Measurements from ENCODE around the gene CCDC51.

The CCDC51 gene

DNA sequence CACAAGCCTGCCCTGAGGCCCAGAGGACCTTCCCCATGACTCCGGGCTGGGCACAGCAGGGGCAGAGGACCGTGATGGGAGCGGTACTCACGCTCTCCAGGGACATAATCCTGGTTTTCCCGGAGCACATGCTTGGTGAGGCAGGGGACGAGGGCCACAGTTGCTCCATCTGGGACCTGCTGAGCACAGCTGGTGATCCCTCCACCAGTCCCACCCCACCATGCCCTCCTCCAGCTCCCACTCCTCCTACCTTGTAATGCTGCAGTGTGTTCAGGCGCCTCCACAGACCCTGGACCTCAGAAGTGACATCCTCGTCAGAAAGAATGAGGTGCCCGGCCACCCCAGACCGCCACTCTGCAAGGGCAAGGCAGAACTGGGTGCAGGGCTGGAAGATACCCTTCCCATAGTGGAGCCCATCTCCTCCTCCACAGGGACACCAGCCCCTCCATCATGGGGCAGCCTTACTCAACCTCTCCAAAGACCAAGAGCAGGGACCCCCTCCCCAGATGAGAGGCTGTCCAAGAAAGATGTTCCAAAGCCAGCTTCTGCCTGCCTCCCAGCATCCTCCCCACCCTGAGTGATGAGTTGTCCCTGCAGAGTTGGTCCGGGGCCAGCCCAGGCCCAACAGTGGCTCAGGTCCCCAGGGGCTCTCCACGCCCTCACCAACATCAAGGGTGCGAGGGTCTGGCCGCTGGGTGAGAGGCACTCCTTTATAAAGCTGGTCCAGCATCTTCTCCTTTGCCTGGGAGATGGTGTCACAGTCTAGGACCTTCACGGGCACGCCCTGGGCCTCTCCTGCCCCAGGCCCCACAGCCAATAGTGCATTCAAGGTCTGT is 29.5 kb downstream of the CCDC51 start:
- H3K36me3 ChIP-seq (ENCODE audit: control insufficient read depth in 5 of 5, insufficient read depth in 5 of 5, low read length in 5 of 5): peaks cover 0 to 97% (median 84%) of the 10 kb centered on the region in 5 donors
- H3K4me1 ChIP-seq (ENCODE audit: control insufficient read depth in 5 of 5, insufficient read depth in 5 of 5, low read length in 5 of 5): peaks cover 0 to 2% (median under 1%) of the 10 kb centered on the region in 5 donors
- no peaks in the 10 kb centered on the region for H3K9me3 ChIP-seq (ENCODE audit: control insufficient read depth in 5 of 5, low read length in 5 of 5)
- no peak overlapping the region for H3K9ac ChIP-seq (ENCODE audit: low read length in 5 of 5)
- no peak overlapping the region for H3K4me3 ChIP-seq (ENCODE audit: low read depth in 1 of 5, low read length in 5 of 5)
- no peak overlapping the region for H3K27ac ChIP-seq (ENCODE audit: low read depth, low read length)
- no peaks in the 10 kb centered on the region for H3K27me3 ChIP-seq (ENCODE audit: control insufficient read depth in 5 of 5, insufficient read depth in 4 of 5, low read length in 5 of 5)

DNA sequence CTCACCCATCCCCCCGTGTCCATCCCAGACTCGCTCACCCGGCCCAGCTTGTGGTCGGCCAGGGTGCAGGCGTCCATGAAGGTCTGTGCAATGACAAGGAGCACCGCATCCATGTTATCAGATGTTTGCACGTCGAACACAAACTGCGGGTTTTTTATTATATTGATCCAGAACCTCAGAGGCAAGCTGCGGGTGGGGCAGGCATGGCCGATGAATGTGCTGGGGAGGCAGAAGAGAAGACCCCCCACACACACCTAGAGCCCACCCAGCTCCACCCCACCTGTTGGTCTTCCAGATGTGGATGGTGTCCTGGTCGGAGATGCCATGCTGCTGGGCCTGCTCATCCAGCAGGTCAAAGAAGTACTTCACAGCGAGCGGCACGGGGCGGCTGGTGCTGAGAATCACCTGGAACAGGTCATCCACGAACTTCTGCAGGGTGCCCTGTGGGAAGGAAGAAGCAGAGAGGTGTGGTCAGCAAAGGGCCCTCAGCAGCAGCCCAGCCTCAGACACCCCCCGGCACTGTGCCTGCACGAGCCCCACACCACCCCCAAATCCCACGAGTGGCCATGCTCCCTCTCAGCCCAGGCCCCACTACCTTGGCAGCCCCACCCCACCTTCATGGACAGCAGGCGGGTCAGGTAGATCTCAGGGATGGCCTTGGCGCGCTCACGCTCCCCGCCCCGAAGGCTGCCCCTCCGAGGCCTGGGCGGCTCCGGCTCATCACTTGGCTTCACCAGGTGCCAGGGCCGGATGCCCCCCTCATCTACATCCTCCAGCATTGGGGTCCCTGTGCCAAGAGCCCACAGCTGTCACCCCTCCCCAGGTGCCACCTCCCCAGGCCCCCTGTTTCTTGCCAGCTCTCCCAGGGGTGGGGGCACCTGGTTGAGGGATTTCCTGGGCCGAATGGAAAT is 30.4 kb downstream of the CCDC51 start:
- no peak overlapping the region for H3K4me3 ChIP-seq (ENCODE audit: low read depth in 1 of 5, low read length in 5 of 5)
- no peaks in the 10 kb centered on the region for H3K9me3 ChIP-seq (ENCODE audit: control insufficient read depth in 5 of 5, low read length in 5 of 5)
- no peaks in the 10 kb centered on the region for H3K27me3 ChIP-seq (ENCODE audit: control insufficient read depth in 5 of 5, insufficient read depth in 4 of 5, low read length in 5 of 5)
- no peak overlapping the region for H3K9ac ChIP-seq (ENCODE audit: low read length in 5 of 5)
- peaks cover 0 to 94% (median 79%) of the 10 kb centered on the region in 5 donors for H3K36me3 ChIP-seq (ENCODE audit: control insufficient read depth in 5 of 5, insufficient read depth in 5 of 5, low read length in 5 of 5)
- H3K4me1 ChIP-seq (ENCODE audit: control insufficient read depth in 5 of 5, insufficient read depth in 5 of 5, low read length in 5 of 5): peaks cover 0 to 9% (median 8%) of the 10 kb centered on the region in 5 donors
- H3K27ac ChIP-seq (ENCODE audit: low read depth, low read length): no peak overlapping the region

DNA sequence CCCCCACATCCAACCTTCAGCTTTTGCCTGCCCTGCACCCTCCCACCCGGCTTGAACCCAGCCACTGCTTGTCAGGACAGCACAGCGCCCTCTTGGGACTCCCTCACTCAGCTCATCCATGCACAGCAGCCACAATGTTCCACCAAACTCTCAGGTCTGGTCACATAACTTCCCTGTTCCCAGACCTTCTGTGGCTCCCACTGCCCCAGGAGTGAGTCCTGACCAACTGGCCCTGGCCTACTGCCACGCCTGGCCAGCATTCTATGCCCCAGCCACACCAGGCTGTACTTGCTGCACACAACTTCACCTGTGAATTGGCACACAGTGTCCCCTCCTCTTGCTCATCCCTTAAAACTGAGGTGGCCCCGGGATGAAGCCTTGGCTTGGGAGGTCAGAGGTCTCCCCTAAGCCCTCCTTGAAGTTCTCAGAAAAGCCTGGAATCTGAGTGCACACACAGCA is 31.1 kb downstream of the CCDC51 start:
- no peaks in the 10 kb centered on the region for H3K27me3 ChIP-seq (ENCODE audit: control insufficient read depth in 5 of 5, insufficient read depth in 4 of 5, low read length in 5 of 5)
- no peaks in the 10 kb centered on the region for H3K9me3 ChIP-seq (ENCODE audit: control insufficient read depth in 5 of 5, low read length in 5 of 5)
- no peak overlapping the region for H3K9ac ChIP-seq (ENCODE audit: low read length in 5 of 5)
- no peak overlapping the region for H3K4me3 ChIP-seq (ENCODE audit: low read depth in 1 of 5, low read length in 5 of 5)
- H3K36me3 ChIP-seq (ENCODE audit: control insufficient read depth in 5 of 5, insufficient read depth in 5 of 5, low read length in 5 of 5): peaks cover 0 to 94% (median 80%) of the 10 kb centered on the region in 5 donors
- no peak overlapping the region for H3K27ac ChIP-seq (ENCODE audit: low read depth, low read length)
- peaks cover 0 to 12% (median 8%) of the 10 kb centered on the region in 5 donors for H3K4me1 ChIP-seq (ENCODE audit: control insufficient read depth in 5 of 5, insufficient read depth in 5 of 5, low read length in 5 of 5)

DNA sequence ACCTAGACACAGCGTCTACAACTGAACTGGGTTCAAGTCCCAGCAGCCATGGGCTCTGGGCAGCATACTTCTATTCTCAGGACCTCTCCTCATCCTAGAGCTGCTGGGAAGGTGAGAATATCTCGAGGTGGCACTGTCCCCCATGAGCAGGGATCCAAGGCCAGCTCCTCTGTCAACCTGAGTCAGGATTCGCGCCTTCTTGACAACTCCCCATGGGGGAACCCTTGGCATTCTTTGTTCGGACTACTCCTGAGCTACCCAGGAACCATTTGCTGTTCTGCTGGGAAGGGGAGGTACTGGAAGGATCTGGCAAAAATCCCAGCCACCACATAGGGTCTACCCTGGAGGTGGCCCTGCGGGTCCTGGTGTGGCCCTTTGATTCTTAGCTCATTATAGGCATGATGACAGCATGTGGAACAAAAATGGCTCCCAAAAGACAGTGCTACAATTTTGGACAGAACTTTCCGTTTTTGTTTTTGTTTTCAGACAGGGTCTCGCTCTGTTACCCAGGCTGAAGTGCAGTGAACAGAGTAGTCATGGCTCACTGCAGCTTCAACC is 32.3 kb downstream of the CCDC51 start:
- H3K4me1 ChIP-seq (ENCODE audit: control insufficient read depth in 5 of 5, insufficient read depth in 5 of 5, low read length in 5 of 5): peaks cover 0 to 13% (median 10%) of the 10 kb centered on the region in 5 donors
- H3K36me3 ChIP-seq (ENCODE audit: control insufficient read depth in 5 of 5, insufficient read depth in 5 of 5, low read length in 5 of 5): peaks cover 0 to 85% (median 74%) of the 10 kb centered on the region in 5 donors
- no peaks in the 10 kb centered on the region for H3K27me3 ChIP-seq (ENCODE audit: control insufficient read depth in 5 of 5, insufficient read depth in 4 of 5, low read length in 5 of 5)
- no peak overlapping the region for H3K27ac ChIP-seq (ENCODE audit: low read depth, low read length)
- H3K4me3 ChIP-seq (ENCODE audit: low read depth in 1 of 5, low read length in 5 of 5): no peak overlapping the region
- no peaks in the 10 kb centered on the region for H3K9me3 ChIP-seq (ENCODE audit: control insufficient read depth in 5 of 5, low read length in 5 of 5)
- H3K9ac ChIP-seq (ENCODE audit: low read length in 5 of 5): no peak overlapping the region

DNA sequence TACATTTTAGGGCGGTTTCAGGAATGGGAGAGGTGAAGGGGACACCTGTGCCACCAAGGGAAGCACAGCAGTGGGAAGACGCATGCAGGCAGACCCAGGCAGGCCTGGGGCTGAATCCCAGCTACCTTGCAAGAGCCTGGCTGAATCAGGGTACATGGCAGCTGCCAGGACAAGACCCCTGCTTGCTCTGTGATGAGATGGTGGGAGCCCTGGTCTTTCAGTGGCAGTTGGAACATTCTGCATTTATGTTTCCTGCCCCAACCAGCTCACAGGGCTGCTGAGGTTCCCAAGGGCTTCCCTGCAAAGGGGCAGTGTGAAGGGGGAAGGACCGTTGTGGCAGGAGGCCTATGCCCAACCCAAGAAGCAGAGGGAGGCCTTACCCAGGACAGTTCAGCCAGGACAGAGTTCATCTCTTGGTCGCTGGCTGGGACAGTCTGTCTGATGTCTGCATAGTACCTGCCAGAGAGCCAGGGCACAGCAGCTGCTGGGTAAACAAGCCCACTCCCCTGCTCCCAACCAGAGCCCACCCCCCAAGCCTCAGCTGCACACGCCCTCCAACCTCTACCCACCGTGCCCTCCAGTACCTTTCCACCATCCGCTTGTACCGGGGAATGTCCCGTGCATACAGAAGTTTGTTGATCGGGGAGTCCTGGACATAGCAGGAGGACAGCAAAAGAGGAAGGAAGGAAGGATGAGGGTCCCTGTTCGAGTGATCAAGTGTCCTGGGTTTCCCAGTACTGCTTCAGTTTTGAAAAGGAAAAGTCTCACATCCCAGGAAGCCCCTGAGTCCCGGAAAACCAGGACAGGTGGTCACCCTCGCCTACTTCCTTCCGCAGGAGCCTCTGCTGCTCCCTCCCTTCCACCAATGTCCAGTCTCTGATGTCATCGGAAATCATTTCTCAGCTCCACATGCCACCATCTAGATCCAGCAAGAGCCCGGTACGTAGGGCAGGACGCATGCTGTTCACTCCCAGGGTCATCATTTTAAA is 33.2 kb downstream of the CCDC51 start:
- H3K9me3 ChIP-seq (ENCODE audit: control insufficient read depth in 5 of 5, low read length in 5 of 5): no peaks in the 10 kb centered on the region
- H3K36me3 ChIP-seq (ENCODE audit: control insufficient read depth in 5 of 5, insufficient read depth in 5 of 5, low read length in 5 of 5): peaks cover 0 to 77% (median 65%) of the 10 kb centered on the region in 5 donors
- H3K27me3 ChIP-seq (ENCODE audit: control insufficient read depth in 5 of 5, insufficient read depth in 4 of 5, low read length in 5 of 5): no peaks in the 10 kb centered on the region
- no peak overlapping the region for H3K27ac ChIP-seq (ENCODE audit: low read depth, low read length)
- H3K4me1 ChIP-seq (ENCODE audit: control insufficient read depth in 5 of 5, insufficient read depth in 5 of 5, low read length in 5 of 5): peaks cover 0 to 22% (median 13%) of the 10 kb centered on the region in 5 donors
- H3K9ac ChIP-seq (ENCODE audit: low read length in 5 of 5): no peak overlapping the region
- H3K4me3 ChIP-seq (ENCODE audit: low read depth in 1 of 5, low read length in 5 of 5): no peak overlapping the region

DNA sequence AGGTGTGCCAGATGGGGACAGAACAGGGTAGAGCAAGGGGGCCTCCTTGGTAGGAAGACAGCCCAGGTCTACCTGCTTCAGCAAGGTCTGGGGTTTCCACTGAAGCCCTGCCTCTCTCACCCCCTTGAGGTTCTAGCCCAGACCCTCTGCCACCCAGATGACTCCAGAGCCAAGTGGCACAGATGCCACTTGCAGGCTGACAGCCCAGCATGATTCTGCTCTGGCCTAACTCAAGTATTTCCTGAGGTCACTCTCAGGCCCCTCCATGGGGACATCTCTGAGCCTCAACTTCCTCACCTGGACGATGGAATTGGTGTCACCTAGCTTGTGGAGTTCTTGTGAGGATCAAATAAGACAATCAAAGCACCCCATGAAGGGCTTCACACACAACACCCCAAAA is 33.9 kb downstream of the CCDC51 start:
- no peak overlapping the region for H3K4me3 ChIP-seq (ENCODE audit: low read depth in 1 of 5, low read length in 5 of 5)
- H3K9me3 ChIP-seq (ENCODE audit: control insufficient read depth in 5 of 5, low read length in 5 of 5): no peaks in the 10 kb centered on the region
- peaks cover 0 to 69% (median 58%) of the 10 kb centered on the region in 5 donors for H3K36me3 ChIP-seq (ENCODE audit: control insufficient read depth in 5 of 5, insufficient read depth in 5 of 5, low read length in 5 of 5)
- no peaks in the 10 kb centered on the region for H3K27me3 ChIP-seq (ENCODE audit: control insufficient read depth in 5 of 5, insufficient read depth in 4 of 5, low read length in 5 of 5)
- no peak overlapping the region for H3K9ac ChIP-seq (ENCODE audit: low read length in 5 of 5)
- H3K4me1 ChIP-seq (ENCODE audit: control insufficient read depth in 5 of 5, insufficient read depth in 5 of 5, low read length in 5 of 5): peaks cover 0 to 25% (median 13%) of the 10 kb centered on the region in 5 donors
- H3K27ac ChIP-seq (ENCODE audit: low read depth, low read length): no peak overlapping the region

DNA sequence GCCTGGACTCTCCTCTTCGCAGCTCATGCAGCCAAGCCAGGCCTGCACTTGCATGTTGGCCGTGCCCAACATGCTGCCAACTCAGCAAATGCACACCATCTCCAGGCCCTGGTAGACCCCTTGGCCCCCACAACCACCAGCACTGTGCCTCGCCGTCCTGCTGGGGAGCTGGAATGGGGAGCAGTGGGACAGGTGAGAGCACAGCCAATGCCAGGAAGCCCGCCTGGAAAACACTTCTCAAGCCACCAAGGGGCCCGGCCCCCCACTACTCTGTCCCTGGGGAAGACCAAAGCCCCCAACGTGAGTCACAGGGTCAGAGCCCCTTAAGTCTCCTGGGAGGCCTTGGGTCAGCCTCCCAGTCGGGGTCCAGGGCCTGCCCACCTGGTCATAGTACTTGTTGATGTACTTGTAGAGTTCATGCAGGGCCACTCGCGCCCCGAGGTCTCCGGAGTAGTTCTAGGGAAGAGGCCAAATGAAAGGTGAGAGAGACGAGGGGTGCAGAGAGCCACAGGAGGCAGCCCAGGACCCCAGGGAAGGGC is 34.5 kb downstream of the CCDC51 start:
- Histone ChIP-seq H3K36me3 (ENCODE audit: control insufficient read depth in 5 of 5, insufficient read depth in 5 of 5, low read length in 5 of 5) (peaks cover 0 to 63% (median 52%) of the 10 kb centered on the region in 5 donors), H3K4me1 (ENCODE audit: control insufficient read depth in 5 of 5, insufficient read depth in 5 of 5, low read length in 5 of 5) (peaks cover 0 to 25% (median 13%) of the 10 kb centered on the region in 5 donors), H3K27me3 (ENCODE audit: control insufficient read depth in 5 of 5, insufficient read depth in 4 of 5, low read length in 5 of 5) (no peaks in the 10 kb centered on the region)

DNA sequence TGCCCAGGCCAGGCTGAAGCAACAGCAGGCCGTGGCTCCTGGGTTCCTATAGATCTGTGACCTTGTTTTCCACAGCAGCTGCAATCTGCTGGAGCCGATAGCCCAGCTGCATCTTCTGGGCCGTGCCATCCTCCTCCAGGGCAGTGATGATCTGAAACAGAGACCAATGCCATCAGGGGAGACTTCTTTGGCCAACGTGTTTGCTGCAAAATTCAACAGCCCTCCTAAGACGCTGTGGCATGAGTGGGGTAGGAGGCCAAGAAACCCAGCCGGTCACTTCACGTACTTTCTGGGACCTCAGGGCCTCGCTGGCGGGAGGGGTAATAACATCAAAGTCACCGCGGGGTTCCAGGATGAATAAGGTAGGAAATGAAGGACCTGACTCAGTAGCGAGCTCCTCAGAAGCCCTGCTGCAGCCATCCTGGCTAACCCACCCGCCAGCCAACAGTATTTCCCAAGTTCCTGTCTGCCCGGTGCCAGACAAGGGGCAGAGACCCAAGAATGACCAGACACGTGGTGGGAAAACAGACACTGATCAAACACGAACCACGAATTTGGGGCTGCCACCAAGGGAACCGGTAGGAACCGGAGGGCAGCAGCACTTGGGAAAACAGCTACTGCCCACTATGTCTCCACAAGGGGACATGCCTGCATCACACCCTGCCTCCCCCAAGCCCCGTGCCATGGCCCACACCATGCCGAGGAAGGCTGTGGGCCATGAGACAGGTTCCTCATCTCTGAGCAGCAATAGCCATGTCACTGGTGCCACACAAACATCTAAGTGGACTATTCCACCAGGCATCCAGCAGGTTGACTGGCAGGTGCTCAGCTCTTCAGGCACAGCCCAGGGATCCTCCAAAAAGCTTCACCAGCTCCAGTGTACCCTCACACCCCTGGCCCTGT is 35.2 kb downstream of the CCDC51 start:
- H3K36me3 ChIP-seq (ENCODE audit: control insufficient read depth in 5 of 5, insufficient read depth in 5 of 5, low read length in 5 of 5): peaks cover 0 to 56% (median 45%) of the 10 kb centered on the region in 5 donors
- H3K9me3 ChIP-seq (ENCODE audit: control insufficient read depth in 5 of 5, low read length in 5 of 5): no peaks in the 10 kb centered on the region
- H3K27ac ChIP-seq (ENCODE audit: low read depth, low read length): no peak overlapping the region
- H3K4me1 ChIP-seq (ENCODE audit: control insufficient read depth in 5 of 5, insufficient read depth in 5 of 5, low read length in 5 of 5): peaks cover 0 to 25% (median 13%) of the 10 kb centered on the region in 5 donors
- no peak overlapping the region for H3K4me3 ChIP-seq (ENCODE audit: low read depth in 1 of 5, low read length in 5 of 5)
- no peaks in the 10 kb centered on the region for H3K27me3 ChIP-seq (ENCODE audit: control insufficient read depth in 5 of 5, insufficient read depth in 4 of 5, low read length in 5 of 5)
- H3K9ac ChIP-seq (ENCODE audit: low read length in 5 of 5): no peak overlapping the region

More for the DNA sequence above, 34.5 kb downstream of the CCDC51 start:
- H3K9ac ChIP-seq (ENCODE audit: low read length in 5 of 5): no peak overlapping the region
- no peaks in the 10 kb centered on the region for H3K9me3 ChIP-seq (ENCODE audit: control insufficient read depth in 5 of 5, low read length in 5 of 5)
- no peak overlapping the region for H3K4me3 ChIP-seq (ENCODE audit: low read depth in 1 of 5, low read length in 5 of 5)
- H3K27ac ChIP-seq (ENCODE audit: low read depth, low read length): no peak overlapping the region
